Liver (tissue), 3 donors: ENCODE data around the gene SPART.

Experiments used
- CTCF ChIP-seq: fragments of 150-350 bp; IDR thresholded peaks from 2 replicates; pipeline ENCODE4 v1.5.1; 2017; ENCODE audit warnings: improper control_type of control experiment, low read depth, low read length; ENCODE audit not compliant: missing input control
- EGR1 ChIP-seq, 2 donors: IDR thresholded peaks; 2 replicates each; pipeline ENCODE4 v1.6.1; 2016 to 2018; ENCODE audit warnings: antibody characterized with exemption in 2 of 2, low read depth in 2 of 2
- FOXA1 ChIP-seq: IDR thresholded peaks from 2 replicates; pipeline ENCODE4 v1.6.1; 2016; ENCODE audit warnings: antibody characterized with exemption
- GABPA ChIP-seq, 2 donors: IDR thresholded peaks in 1 of 2; conservative IDR thresholded peaks in 1 of 2; 2 replicates each; pipeline ENCODE4 v1.6.1; 2016; ENCODE audit warnings: antibody characterized with exemption in 2 of 2, mild to moderate bottlenecking in 1 of 2, moderate library complexity in 1 of 2
- YY1 ChIP-seq: IDR thresholded peaks from 2 replicates; pipeline ENCODE4 v1.6.1; 2016; ENCODE audit warnings: antibody characterized with exemption, mild to moderate bottlenecking
- donor health status: healthy.
- donor health status: healthy.

GRCh38 chr13:36323408-36323807 is 22.8 kb downstream of the SPART start:
- TF ChIP-seq CTCF: no peak
- no peak for TF ChIP-seq FOXA1
- no peak for TF ChIP-seq EGR1 (IDR thresholded peaks at IDR 0.05; ENCODE audit: low read depth in 2 of 2)
- no peak for TF ChIP-seq GABPA (IDR thresholded peaks at IDR 0.05 in 1 of 2, conservative IDR thresholded peaks at IDR 0.05 in 1 of 2)
- no peak for TF ChIP-seq YY1
